NCI-H774 (cell line): ENCODE measurements around the gene BMP7.

ENCODE experiments used
- DNase-seq: peaks from one replicate; lab custom pipeline; 2025; lab: John Stamatoyannopoulos, UW

The BMP7 gene

DNA sequence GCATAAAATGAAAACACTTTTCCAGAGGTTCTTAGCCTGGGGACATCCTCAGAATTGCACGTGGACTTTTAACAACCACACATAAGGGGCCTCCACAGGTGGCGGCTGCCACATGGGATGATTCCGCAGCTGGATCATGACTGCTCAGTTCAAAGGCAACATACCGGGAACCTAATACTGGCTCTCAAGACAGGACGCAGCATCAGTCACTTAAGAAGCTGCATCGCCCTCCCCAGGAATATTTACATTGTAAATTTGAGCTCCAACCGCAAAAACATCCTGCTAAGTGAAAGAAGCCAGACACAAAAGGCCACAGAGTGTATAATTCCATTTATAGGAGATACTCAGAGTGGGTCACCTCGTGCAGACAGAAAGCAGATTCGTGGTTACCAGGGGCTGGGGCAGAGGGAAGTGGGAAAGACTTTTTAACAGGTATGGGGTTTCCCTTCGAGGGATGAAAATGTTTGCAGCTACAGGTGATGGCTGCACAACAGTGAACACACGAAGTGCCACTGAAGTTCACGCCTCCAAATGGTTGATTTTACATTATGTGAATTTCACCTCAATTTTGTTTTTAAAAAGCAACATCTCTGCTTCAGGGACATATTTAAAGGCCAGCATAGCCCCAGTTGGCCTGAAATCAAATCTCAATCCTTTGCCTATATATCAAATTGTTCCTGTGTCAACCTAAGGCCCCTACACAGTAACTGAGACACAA, 141.5 kb downstream of the BMP7 start:
- DNase-seq, result no peak

DNA sequence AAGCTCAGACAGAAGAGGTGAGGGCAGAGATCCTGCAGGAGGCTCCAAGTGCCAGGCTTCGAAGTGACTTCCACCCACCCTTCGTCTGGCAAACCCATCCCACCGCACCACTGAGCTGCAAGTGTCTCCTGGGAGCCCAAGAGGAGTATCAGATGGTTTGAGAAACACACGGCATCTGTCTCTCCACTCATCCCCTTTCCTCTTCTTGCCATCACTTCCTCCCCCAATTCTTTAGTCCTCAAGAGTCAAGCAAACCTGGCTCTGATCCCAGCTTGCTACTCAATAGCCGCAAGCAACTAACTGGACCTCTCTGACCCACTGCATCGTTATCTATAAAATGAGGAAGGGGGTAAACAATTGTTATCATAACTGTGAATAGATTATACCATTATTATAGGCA, 142.1 kb downstream of the BMP7 start:
- DNase-seq, result no peak

DNA sequence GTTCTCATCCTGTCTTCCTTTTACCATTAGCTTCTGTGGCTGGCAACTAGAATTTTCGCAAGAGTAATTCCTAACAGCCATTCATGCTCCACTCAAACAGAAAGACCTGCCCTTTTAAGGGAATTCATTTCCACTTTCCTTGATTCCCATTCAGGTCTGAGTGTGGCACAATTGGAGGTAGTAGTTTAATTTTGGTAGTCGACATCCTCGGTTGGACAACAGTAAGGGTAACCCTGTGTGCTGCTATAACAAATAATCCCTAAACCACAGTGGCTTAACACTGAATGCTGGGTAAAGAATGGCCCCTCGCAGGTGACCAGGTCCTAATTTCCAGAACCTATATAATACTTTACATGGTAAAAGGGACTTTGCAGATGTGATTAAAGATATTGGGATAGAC, 142.9 kb downstream of the BMP7 start:
- no peak for DNase-seq

DNA sequence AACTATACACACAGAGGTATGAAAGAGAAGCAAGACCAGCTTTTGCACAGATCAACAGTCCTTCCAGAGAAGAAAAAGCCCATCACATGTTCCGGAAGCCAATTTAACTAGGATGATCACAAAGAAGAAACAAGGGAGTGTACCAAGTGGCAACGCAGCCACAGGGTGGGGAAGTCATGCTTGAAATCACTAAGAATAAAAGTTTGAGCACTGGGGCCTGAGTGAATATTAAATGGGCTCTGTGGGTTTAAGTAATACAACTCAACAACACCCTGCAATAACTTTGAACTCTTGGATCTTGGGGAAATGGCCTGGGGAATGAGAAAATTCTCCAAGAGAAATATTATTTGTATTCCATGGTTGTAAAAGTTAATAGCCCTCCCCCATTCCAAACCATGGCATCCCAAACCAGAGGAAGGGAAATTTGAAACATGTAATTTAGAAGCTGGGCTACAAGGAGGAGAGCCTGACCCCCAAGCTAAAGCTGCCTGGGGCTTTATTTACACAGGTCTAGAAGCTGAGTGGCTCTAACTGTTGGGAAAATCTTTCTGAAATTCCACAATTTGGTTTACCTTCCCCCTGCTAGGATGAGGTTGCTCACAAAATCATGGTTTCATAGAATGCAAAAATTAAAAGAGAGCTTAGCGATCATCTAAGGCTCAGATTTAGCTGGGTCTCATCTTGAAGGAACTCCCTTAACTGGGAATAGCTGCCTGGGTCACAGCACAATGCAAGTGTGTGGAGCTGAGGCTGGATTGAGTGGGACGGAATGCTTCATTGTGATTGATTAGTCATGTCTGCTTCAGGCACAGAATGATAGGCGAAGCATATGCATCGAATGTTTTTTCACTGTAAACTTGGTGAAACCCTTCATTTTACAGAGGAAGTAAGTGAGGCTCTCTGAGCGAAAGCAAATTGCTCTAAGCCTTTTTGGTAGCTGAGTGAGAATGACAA, 143.6 kb downstream of the BMP7 start:
- DNase-seq, result no peak

DNA sequence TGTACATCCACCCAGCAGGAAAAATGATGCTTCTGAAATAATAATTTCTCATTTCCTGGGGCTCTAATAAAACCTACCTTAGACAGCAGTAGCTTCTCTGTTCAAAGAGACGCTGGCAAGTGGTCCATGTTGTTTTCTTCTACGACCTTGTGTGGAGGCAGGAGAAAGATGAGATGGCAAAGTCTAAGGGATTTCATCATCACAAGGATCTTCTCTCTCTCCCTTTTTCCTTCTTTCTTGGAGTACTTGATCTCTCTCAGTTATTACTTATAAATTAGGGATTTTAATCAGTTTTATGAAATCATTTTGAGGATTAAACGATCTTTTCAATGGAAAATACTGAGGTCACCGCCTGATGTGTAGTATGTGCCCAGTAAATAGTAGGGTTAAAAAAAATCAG, 147.5 kb downstream of the BMP7 start:
- DNase-seq, result no peak
